Tibial nerve (tissue), 4 donors: ENCODE results near the gene ERVH48-1. TPM values are rescaled to one million over a fixed set of nuclear protein-coding genes. Genes with fewer than 3 reads are reported as not detected.

Experiments
- DNase-seq, 2 donors: peaks; one replicate each; pipeline ENCODE4 v3.0.0-alpha.2; 2019; ENCODE audit warnings: low spot score in 2 of 2
- H3K27ac ChIP-seq, 4 donors: fragments of 200-600 bp; sonication (generic) in 3 of 4; one replicate each; pipeline ENCODE4 v1.5.1; 2017 to 2019; ENCODE audit warnings: mild to moderate bottlenecking in 1 of 4
- H3K27me3 ChIP-seq, 2 donors: fragments of 200-600 bp; sonication (generic) in 1 of 2; one replicate each; pipeline versions ENCODE4 v1.5.1 to v1.6.0; 2017 to 2019
- H3K36me3 ChIP-seq, 3 donors: fragments of 200-600 bp; sonication (generic); one replicate each; pipeline ENCODE4 v1.5.1; 2018 to 2019
- H3K4me1 ChIP-seq, 4 donors: fragments of 200-600 bp; sonication (generic) in 3 of 4; one replicate each; pipeline ENCODE4 v1.5.1; 2017 to 2019
- H3K4me3 ChIP-seq, 4 donors: fragments of 200-600 bp; sonication (generic) in 3 of 4; one replicate each; pipeline ENCODE4 v1.5.1; 2017 to 2019; ENCODE audit warnings: mild to moderate bottlenecking in 1 of 4, moderate library complexity in 1 of 4
- H3K9me3 ChIP-seq, 4 donors: fragments of 200-600 bp; sonication (generic) in 3 of 4; one replicate each; pipeline ENCODE4 v1.5.1; 2017 to 2019
- EP300 ChIP-seq, 2 donors: sonication (generic); formaldehyde crosslinking; IDR thresholded peaks; one replicate each; pipeline ENCODE4 v1.6.1; 2017; ENCODE audit warnings: antibody characterized with exemption in 2 of 2, mild to moderate bottlenecking in 1 of 2
- POLR2A ChIP-seq, 2 donors: fragments of 450-650 bp; IDR thresholded peaks; one replicate each; pipeline ENCODE4 v1.6.1; 2017; ENCODE audit warnings: antibody characterized with exemption in 2 of 2, mild to moderate bottlenecking in 2 of 2, moderate library complexity in 2 of 2
- WGBS, 2 donors: methylation state at CpG; one replicate each; pipeline ENCODE4 v1.1.5; 2018; 5-methylcytosine and 5-hydroxymethylcytosine counted together
- total RNA-seq, 4 donors: library from RNA; depleted of rRNA; stranded (reverse); fragments of >200 nt; gene quantifications; one replicate each; pipeline ENCODE4 v1.1.0, GENCODE V29; 2016
- TF ChIP-seq, protein P1 (sequence below), 5 experiments: fragments of 200-600 bp in 3 of 5; fragments of 450-650 bp in 2 of 5; sonication (generic) in 3 of 5; IDR thresholded peaks; one replicate each; pipeline ENCODE4 v1.5.1; 2016 to 2019; ENCODE audit warnings: antibody characterized with exemption in 5 of 5, mild to moderate bottlenecking in 3 of 5, moderate library complexity in 2 of 5

The ERVH48-1 gene
- total RNA-seq, 4 donors from 2014 or later, result not detected

DNA sequence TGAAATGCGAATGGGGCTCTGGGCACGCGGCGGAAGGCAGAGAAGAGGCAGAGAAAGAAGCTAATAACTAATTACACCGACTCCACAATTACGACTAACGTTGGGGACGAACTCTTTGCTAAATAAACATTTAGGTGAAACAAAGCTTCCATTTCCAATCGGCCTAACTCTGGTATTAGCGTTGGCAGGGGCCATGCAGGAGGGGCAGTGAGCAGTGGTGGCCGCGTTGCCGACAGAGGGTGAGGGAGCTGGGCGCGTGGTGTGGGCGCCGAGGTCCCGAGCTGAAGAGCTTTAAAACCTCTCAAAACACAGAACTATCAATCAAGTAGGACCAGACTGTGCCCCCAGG lies 32.9 kb downstream of the ERVH48-1 start:
- Histone ChIP-seq H3K9me3 (no peaks in the 10 kb centered on the region), H3K27ac (peak overlapping the region; percentile 79 to 99 (median 94)), H3K36me3 (peaks cover 0 to 13% (median 0%) of the 10 kb centered on the region in 3 donors), H3K27me3 (no peaks in the 10 kb centered on the region), H3K4me1 (peaks cover 0 to 27% (median 5%) of the 10 kb centered on the region in 4 donors), H3K4me3 (peak overlapping the region; percentile 66 to 97 (median 84))
- no peak for TF ChIP-seq EP300 (IDR thresholded peaks at IDR 0.05)
- TF ChIP-seq, protein P1, sequence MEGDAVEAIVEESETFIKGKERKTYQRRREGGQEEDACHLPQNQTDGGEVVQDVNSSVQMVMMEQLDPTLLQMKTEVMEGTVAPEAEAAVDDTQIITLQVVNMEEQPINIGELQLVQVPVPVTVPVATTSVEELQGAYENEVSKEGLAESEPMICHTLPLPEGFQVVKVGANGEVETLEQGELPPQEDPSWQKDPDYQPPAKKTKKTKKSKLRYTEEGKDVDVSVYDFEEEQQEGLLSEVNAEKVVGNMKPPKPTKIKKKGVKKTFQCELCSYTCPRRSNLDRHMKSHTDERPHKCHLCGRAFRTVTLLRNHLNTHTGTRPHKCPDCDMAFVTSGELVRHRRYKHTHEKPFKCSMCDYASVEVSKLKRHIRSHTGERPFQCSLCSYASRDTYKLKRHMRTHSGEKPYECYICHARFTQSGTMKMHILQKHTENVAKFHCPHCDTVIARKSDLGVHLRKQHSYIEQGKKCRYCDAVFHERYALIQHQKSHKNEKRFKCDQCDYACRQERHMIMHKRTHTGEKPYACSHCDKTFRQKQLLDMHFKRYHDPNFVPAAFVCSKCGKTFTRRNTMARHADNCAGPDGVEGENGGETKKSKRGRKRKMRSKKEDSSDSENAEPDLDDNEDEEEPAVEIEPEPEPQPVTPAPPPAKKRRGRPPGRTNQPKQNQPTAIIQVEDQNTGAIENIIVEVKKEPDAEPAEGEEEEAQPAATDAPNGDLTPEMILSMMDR (IDR thresholded peaks at IDR 0.05), result no peak
- no peak for TF ChIP-seq POLR2A (IDR thresholded peaks at IDR 0.05)
- DNase-seq, result no peak
- WGBS, 2 donors, result 19 to 24% methylated on average over 17 to 18 of the region's 18 CpGs

DNA sequence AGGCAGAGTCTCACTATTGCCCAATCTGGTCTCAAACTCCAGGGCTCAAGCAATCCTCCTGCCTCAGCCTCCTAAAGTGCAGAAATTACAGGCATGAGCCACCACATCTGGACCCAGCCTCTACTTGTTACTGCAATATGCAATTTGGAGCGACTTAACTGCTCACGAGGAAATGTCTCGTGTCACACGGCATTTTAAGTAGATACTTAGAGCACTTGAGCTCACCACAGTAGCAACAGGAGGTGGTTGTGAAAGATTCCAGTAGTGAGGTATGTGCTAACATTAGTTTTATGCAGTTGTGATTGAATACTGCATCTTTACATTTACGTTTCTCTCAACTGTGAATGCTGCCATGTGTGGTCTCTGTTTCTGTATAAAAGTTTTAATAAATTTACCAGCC lies 38.1 kb downstream of the ERVH48-1 start:
- no peak overlapping the region for H3K27ac ChIP-seq
- peaks cover 0 to 9% (median 0%) of the 10 kb centered on the region in 3 donors for H3K36me3 ChIP-seq
- no peak for DNase-seq
- 90 to 92% methylated on average over 5 of the region's 5 CpGs for WGBS, 2 donors
- TF ChIP-seq, protein P1 (IDR thresholded peaks at IDR 0.05), result no peak
- TF ChIP-seq EP300 (IDR thresholded peaks at IDR 0.05), result no peak
- no peak for TF ChIP-seq POLR2A (IDR thresholded peaks at IDR 0.05)
- no peaks in the 10 kb centered on the region for H3K9me3 ChIP-seq
- H3K4me1 ChIP-seq, result peaks cover 0 to 2% (median under 1%) of the 10 kb centered on the region in 4 donors
- no peaks in the 10 kb centered on the region for H3K27me3 ChIP-seq
- no peak overlapping the region for H3K4me3 ChIP-seq

DNA sequence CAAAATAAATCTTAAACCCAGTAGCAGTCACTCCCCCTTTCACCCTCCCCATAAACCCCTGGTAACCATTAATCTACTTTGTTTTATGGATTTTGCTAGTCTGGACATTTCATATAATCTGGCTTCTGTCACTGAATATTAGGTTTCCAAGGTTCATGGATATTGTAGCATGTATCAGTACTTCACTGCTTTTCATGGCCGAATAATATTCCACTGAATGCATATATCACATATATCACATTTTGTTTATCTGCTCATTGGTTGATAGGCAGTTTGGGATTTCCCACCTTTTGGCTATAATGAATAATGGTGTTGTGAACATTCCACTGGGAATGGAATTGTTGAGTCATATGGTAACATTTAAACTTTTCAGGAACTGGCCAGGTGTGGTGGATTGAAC lies 41.5 kb downstream of the ERVH48-1 start:
- 46 to 90% methylated on average over 1 of the region's 1 CpG for WGBS, 2 donors
- Histone ChIP-seq H3K27me3 (no peaks in the 10 kb centered on the region), H3K4me3 (no peak overlapping the region), H3K4me1 (peaks cover 0 to 9% (median 0%) of the 10 kb centered on the region in 4 donors), H3K9me3 (no peaks in the 10 kb centered on the region), H3K27ac (no peak overlapping the region), H3K36me3 (peaks cover 0 to 9% (median 0%) of the 10 kb centered on the region in 3 donors)
- no peak for DNase-seq
- TF ChIP-seq, protein P1 (IDR thresholded peaks at IDR 0.05), result no peak
- TF ChIP-seq EP300 (IDR thresholded peaks at IDR 0.05) (no peak), POLR2A (IDR thresholded peaks at IDR 0.05) (no peak)

DNA sequence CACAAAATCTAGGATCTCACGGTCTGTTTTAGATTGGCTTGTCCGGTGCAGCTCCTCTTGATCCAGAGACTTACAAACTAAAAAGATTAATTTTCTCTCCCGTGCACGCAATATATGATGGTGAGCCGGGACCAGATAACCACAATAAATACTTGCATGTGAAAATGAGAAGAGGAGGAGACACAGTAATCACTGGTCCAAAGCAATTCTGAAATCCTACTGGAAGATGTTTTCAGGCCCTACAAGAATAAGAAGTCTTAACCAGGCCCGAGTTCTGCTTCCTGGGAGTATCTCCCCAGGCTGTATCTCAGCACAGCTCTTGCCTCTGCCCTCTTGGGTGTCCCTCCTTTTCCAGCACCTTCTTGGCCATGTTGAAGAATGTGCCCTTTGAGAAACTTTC lies 45.1 kb downstream of the ERVH48-1 start:
- Histone ChIP-seq H3K4me3 (peak overlapping the region in 2 of 4 donors; percentile 81 to 97), H3K36me3 (peaks cover 0 to 21% (median 0%) of the 10 kb centered on the region in 3 donors), H3K9me3 (no peaks in the 10 kb centered on the region), H3K4me1 (peaks cover 0 to 23% (median 4%) of the 10 kb centered on the region in 4 donors), H3K27me3 (no peaks in the 10 kb centered on the region), H3K27ac (no peak overlapping the region)
- TF ChIP-seq POLR2A (IDR thresholded peaks at IDR 0.05) (no peak), EP300 (IDR thresholded peaks at IDR 0.05) (no peak)
- TF ChIP-seq, protein P1 (IDR thresholded peaks at IDR 0.05), result no peak
- no peak for DNase-seq
- 93 to 96% methylated on average over 6 of the region's 6 CpGs for WGBS, 2 donors

DNA sequence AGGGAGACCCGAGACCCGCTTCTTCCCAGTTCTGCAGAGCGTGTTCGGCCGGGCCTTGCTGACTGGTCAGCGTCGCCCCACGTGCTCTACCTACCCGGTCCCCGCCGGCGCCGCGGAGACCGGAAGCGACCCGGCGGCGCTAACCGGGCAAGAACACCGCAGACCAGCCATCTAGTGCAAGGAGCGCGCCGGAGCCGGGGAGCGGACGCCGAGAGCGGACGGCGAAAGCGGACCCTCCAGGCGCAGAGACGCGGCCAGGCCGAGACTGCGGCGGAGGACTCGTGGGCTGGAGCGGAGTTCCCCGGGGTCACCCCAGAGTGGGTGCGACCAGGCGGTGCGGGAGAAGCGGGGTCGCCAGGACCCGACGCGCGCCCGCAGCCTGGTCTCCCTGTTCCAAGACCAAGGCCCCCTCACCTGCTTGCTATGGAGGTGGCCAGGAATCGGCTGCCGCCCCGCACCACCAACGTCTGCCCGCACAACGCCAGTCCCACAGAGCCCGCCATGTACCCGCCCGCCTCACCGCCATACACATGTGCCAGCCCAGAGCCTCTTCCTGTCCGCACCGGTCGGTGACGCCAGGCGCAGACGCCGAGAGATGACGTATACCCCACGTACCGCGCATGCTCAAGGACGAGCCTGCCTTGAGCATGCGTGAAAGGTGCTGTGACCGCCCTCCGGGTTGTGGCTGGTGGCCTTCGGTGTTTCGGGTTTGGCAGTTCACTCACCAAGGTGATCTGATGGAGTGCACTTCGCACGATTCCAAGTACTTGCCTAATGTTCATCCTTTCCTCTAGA lies 46.2 kb downstream of the ERVH48-1 start, which contains the start of gene WDR4:
WDR4 (minus strand) TSS at position 547 of the 795 bp plus-strand sequence; CDS start at position 503, 44 bp downstream.
- TF ChIP-seq, protein P1 (IDR thresholded peaks at IDR 0.05), result peak in 1 of 5 experiments; percentile 31
- peak; percentile 35 to 74 for TF ChIP-seq POLR2A (IDR thresholded peaks at IDR 0.05)
- TF ChIP-seq EP300 (IDR thresholded peaks at IDR 0.05), result peak; percentile 80 to 96
- DNase-seq, result peak; percentile 95 to 96
- peaks cover 0 to 23% (median 4%) of the 10 kb centered on the region in 4 donors for H3K4me1 ChIP-seq
- H3K27ac ChIP-seq, result peak within 1 kb of the TSS; percentile 81 to 83 (median 82)
- no peaks in the 10 kb centered on the region for H3K9me3 ChIP-seq
- H3K27me3 ChIP-seq, result no peaks in the 10 kb centered on the region
- peaks cover 0 to 23% (median 0%) of the 10 kb centered on the region in 3 donors for H3K36me3 ChIP-seq
- peak within 1 kb of the TSS; percentile 81 to 97 (median 97) for H3K4me3 ChIP-seq
- 0 to 1% methylated on average over 24 to 32 of the region's 80 CpGs for WGBS, 2 donors
